H1 (cell line): Measurements from ENCODE around the gene CPE. TPM values are rescaled to one million over a fixed set of nuclear protein-coding genes. Genes with fewer than 3 reads are reported as not detected.

Source experiments
- CTCF ChIA-PET: fragments of 300-600 bp; sonication (Branson Sonifier 250); formaldehyde crosslinking; loops from one replicate; lab custom pipeline; 2021; ENCODE audit not compliant: partially characterized antibody; lab: Charles Lee
- POLR2A ChIA-PET: fragments of 300-600 bp; sonication (Branson Sonifier 250); formaldehyde crosslinking; loops from one replicate; lab custom pipeline; 2021; ENCODE audit warnings: inconsistent platforms; ENCODE audit not compliant: partially characterized antibody; lab: Charles Lee
- DNase-seq, 2 experiments: peaks; one replicate each; pipeline versions ENCODE4 v3.0.0 to v3.0.0-alpha.2; 2010 to 2022; ENCODE audit warnings: low spot score in 2 of 2, low read depth in 1 of 2, mixed read lengths in 1 of 2
- FAIRE-seq: peaks from 2 replicates; lab custom pipeline; 2011; peaks lifted over from hg19 to GRCh38; lab: Jason Lieb, UNC
- H2AFZ ChIP-seq: 2 replicates; pipeline ENCODE4 v1.8.1; 2012; ENCODE audit warnings: low read length, inconsistent platforms
- H2AK5ac ChIP-seq: 2 replicates; pipeline ENCODE4 v1.6.1; 2013; ENCODE audit warnings: low read depth, low read length
- H2BK120ac ChIP-seq: replicated peaks from 2 replicates; pipeline ENCODE3; 2013; ENCODE audit warnings: low read depth, low read length, inconsistent platforms
- H2BK12ac ChIP-seq: 2 replicates; pipeline ENCODE4 v1.6.1; 2013; ENCODE audit warnings: low read depth, low read length
- H2BK15ac ChIP-seq: 2 replicates; pipeline ENCODE4 v1.6.1; 2013; ENCODE audit warnings: low read length
- H2BK20ac ChIP-seq: 2 replicates; pipeline ENCODE4 v1.6.1; 2013; ENCODE audit warnings: low read length
- H2BK5ac ChIP-seq: 2 replicates; pipeline ENCODE4 v1.6.1; 2013; ENCODE audit warnings: low read depth, low read length
- H3K14ac ChIP-seq: 2 replicates; pipeline ENCODE4 v1.6.1; 2013; ENCODE audit warnings: inconsistent platforms; ENCODE audit not compliant: insufficient read length
- H3K18ac ChIP-seq: 2 replicates; pipeline ENCODE4 v1.6.1; 2013; ENCODE audit warnings: low read length; ENCODE audit errors: extremely low read depth
- H3K23ac ChIP-seq: 2 replicates; pipeline ENCODE4 v1.6.1; 2013; ENCODE audit warnings: inconsistent platforms; ENCODE audit not compliant: insufficient read length
- H3K23me2 ChIP-seq: 2 replicates; pipeline ENCODE4 v1.6.1; 2013; ENCODE audit warnings: low read depth, low read length
- H3K27ac ChIP-seq: 2 replicates; pipeline ENCODE4 v1.6.1; 2011; ENCODE audit warnings: low read depth, low read length, inconsistent platforms
- H3K27me3 ChIP-seq, 4 experiments: replicated peaks in 1 of 4; 1 replicate in 1 of 4; 2 replicates in 3 of 4; pipeline versions ENCODE4 v1.6.1 to v1.8.1; 2011 to 2013; ENCODE audit warnings: low read length in 3 of 4, mild to moderate bottlenecking in 3 of 4, inconsistent platforms in 2 of 4, mixed read lengths in 2 of 4, moderate library complexity in 1 of 4; ENCODE audit not compliant: control insufficient read depth in 3 of 4, insufficient read depth in 3 of 4; ENCODE audit errors: extremely low read depth in 1 of 4
- H3K36me3 ChIP-seq, 4 experiments: 2 replicates each; pipeline versions ENCODE4 v1.6.1 to v1.8.1; 2011 to 2013; ENCODE audit warnings: mild to moderate bottlenecking in 4 of 4, low read length in 3 of 4, moderate library complexity in 2 of 4, control low read depth in 1 of 4, inconsistent platforms in 1 of 4; ENCODE audit not compliant: insufficient read depth in 4 of 4, control insufficient read depth in 2 of 4
- H3K4ac ChIP-seq: replicated peaks from 2 replicates; pipeline ENCODE3; 2013; ENCODE audit warnings: low read length, low read depth, mixed read lengths, inconsistent platforms; ENCODE audit not compliant: insufficient read length
- H3K4me1 ChIP-seq, 4 experiments: replicated peaks in 1 of 4; 1 replicate in 1 of 4; 2 replicates in 3 of 4; pipeline versions ENCODE4 v1.6.1 to v1.8.1; 2011 to 2013; ENCODE audit warnings: low read length in 3 of 4, inconsistent platforms in 2 of 4, mixed read lengths in 1 of 4; ENCODE audit not compliant: insufficient read depth in 4 of 4, control insufficient read depth in 3 of 4
- H3K4me2 ChIP-seq, 2 experiments: 2 replicates each; pipeline versions ENCODE4 v1.6.1 to v1.8.1; 2011 to 2013; ENCODE audit warnings: low read depth in 2 of 2, low read length in 2 of 2, control low read depth in 1 of 2, inconsistent platforms in 1 of 2, mild to moderate bottlenecking in 1 of 2; ENCODE audit not compliant: insufficient read depth in 1 of 2
- H3K4me3 ChIP-seq, 4 experiments: fragments of 200-600, 300-600 bp in 1 of 4; sonication (generic), shearing (Covaris generic), sonication (Bioruptor Twin) in 1 of 4; 2 replicates each; pipeline versions ENCODE4 v1.5.1 to v1.8.1; 2011 to 2016; ENCODE audit warnings: low read length in 4 of 4, low read depth in 3 of 4, control low read depth in 2 of 4, inconsistent platforms in 2 of 4, mild to moderate bottlenecking in 2 of 4, mixed read lengths in 1 of 4, moderate library complexity in 1 of 4; ENCODE audit not compliant: insufficient read depth in 2 of 4; ENCODE audit errors: extremely low read depth in 1 of 4
- H3K56ac ChIP-seq: replicated peaks from 2 replicates; pipeline ENCODE3; 2013; ENCODE audit warnings: low read depth, mild to moderate bottlenecking, mixed read lengths, low read length, inconsistent platforms; ENCODE audit not compliant: insufficient read length
- H3K79me1 ChIP-seq: 2 replicates; pipeline ENCODE4 v1.6.1; 2013; ENCODE audit warnings: low read depth, low read length, control low read depth
- H3K79me2 ChIP-seq, 2 experiments: 2 replicates each; pipeline versions ENCODE4 v1.6.1 to v1.8.1; 2012 to 2013; ENCODE audit warnings: low read length in 2 of 2, mild to moderate bottlenecking in 2 of 2, inconsistent platforms in 1 of 2; ENCODE audit not compliant: insufficient read depth in 2 of 2, control insufficient read depth in 1 of 2
- H3K9ac ChIP-seq, 4 experiments: replicated peaks in 1 of 4; 1 replicate in 1 of 4; 2 replicates in 3 of 4; pipeline versions ENCODE4 v1.6.1 to v1.8.1; 2011 to 2013; ENCODE audit warnings: low read depth in 3 of 4, low read length in 3 of 4, control low read depth in 2 of 4, mild to moderate bottlenecking in 2 of 4, moderate library complexity in 2 of 4, inconsistent platforms in 1 of 4; ENCODE audit errors: extremely low read depth in 1 of 4
- H3K9me3 ChIP-seq, 2 experiments: 2 replicates each; pipeline versions ENCODE4 v1.6.1 to v1.8.1; 2012 to 2013; ENCODE audit warnings: mild to moderate bottlenecking in 2 of 2, moderate library complexity in 2 of 2, control low read depth in 1 of 2, inconsistent platforms in 1 of 2, low read depth in 1 of 2, low read length in 1 of 2, mixed read lengths in 1 of 2; ENCODE audit not compliant: insufficient read depth in 2 of 2
- H4K20me1 ChIP-seq, 2 experiments: replicated peaks in 1 of 2; 2 replicates each; pipeline versions ENCODE3 to v1.8.1; 2011 to 2013; ENCODE audit warnings: inconsistent platforms in 2 of 2, low read length in 2 of 2, mild to moderate bottlenecking in 1 of 2; ENCODE audit not compliant: insufficient read depth in 2 of 2, control insufficient read depth in 1 of 2
- H4K5ac ChIP-seq: 2 replicates; pipeline ENCODE4 v1.6.1; 2013; ENCODE audit warnings: low read length, low read depth, mixed read lengths, inconsistent platforms; ENCODE audit not compliant: insufficient read length
- H4K8ac ChIP-seq: 2 replicates; pipeline ENCODE4 v1.8.0; 2013; ENCODE audit warnings: mild to moderate bottlenecking, moderate library complexity, low read length, inconsistent platforms; ENCODE audit not compliant: insufficient read depth; ENCODE audit errors: extremely low read depth
- H4K91ac ChIP-seq: replicated peaks from 2 replicates; pipeline ENCODE3; 2013; ENCODE audit warnings: low read length, mixed read lengths, inconsistent platforms; ENCODE audit not compliant: insufficient read length
- ATF2 ChIP-seq: IDR thresholded peaks from 2 replicates; pipeline ENCODE4 v1.6.1; 2012; ENCODE audit warnings: low read length, inconsistent platforms
- BRCA1 ChIP-seq: IDR thresholded peaks from 2 replicates; pipeline ENCODE4 v1.6.1; 2012; ENCODE audit warnings: low read depth, low read length, improper control_type of control experiment
- CEBPB ChIP-seq: IDR thresholded peaks from 2 replicates; pipeline ENCODE4 v1.6.1; 2012; ENCODE audit warnings: low read depth, low read length
- CTBP2 ChIP-seq: IDR thresholded peaks from 2 replicates; pipeline ENCODE4 v1.7.0; 2011; ENCODE audit warnings: borderline replicate concordance, mild to moderate bottlenecking, moderate library complexity, mixed read lengths, low read length; ENCODE audit not compliant: insufficient read depth, insufficient read length
- EZH2 ChIP-seq: fragments of 200-600 bp; sonication (generic); IDR thresholded peaks from 2 replicates; pipeline ENCODE4 v1.7.1; 2012; ENCODE audit warnings: low read depth, mild to moderate bottlenecking, moderate library complexity, low read length, inconsistent platforms; ENCODE audit not compliant: severe bottlenecking
- NANOG ChIP-seq: IDR thresholded peaks from 2 replicates; pipeline ENCODE4 v1.6.1; 2011; ENCODE audit warnings: low read length, low read depth, mild to moderate bottlenecking, inconsistent platforms; ENCODE audit not compliant: insufficient read depth, poor library complexity, severe bottlenecking
- RBBP5 ChIP-seq: IDR thresholded peaks from 2 replicates; pipeline ENCODE4 v1.7.1; 2012; ENCODE audit warnings: low read depth, mild to moderate bottlenecking, inconsistent platforms, low read length, moderate library complexity, borderline replicate concordance
- SAP30 ChIP-seq: fragments of 300-600 bp; sonication (generic); IDR thresholded peaks from 2 replicates; pipeline ENCODE4 v1.7.1; 2012; ENCODE audit warnings: low read length, moderate library complexity, mild to moderate bottlenecking, inconsistent platforms; ENCODE audit not compliant: insufficient read depth, insufficient replicate concordance
- SIX5 ChIP-seq: IDR thresholded peaks from 2 replicates; pipeline ENCODE4 v1.6.1; 2011; ENCODE audit warnings: mild to moderate bottlenecking, low read depth, low read length
- TBP ChIP-seq: IDR thresholded peaks from 2 replicates; pipeline ENCODE4 v1.6.1; 2011; ENCODE audit warnings: low read depth, low read length, improper control_type of control experiment
- TCF12 ChIP-seq: IDR thresholded peaks from 2 replicates; pipeline ENCODE4 v1.6.1; 2011; ENCODE audit warnings: low read depth, mild to moderate bottlenecking, low read length
- YY1 ChIP-seq: IDR thresholded peaks from 2 replicates; pipeline ENCODE4 v1.6.1; 2011; ENCODE audit warnings: low read depth, mild to moderate bottlenecking, low read length
- WGBS, 2 experiments: shearing (Covaris generic) in 1 of 2; methylation state at CpG; one replicate each; pipeline versions ENCODE4 v1.1.6 to v1.1.7; 2013 to 2015; ENCODE audit warnings: low lambda C conversion rate in 2 of 2, mixed read lengths in 2 of 2, inconsistent platforms in 1 of 2, low coverage in 1 of 2, missing lambda C conversion rate in 1 of 2; ENCODE audit not compliant: insufficient replicate concordance in 2 of 2, insufficient coverage in 1 of 2, insufficient read length in 1 of 2; ENCODE audit errors: extremely low coverage in 1 of 2, missing lambda C conversion rate in 1 of 2; 5-methylcytosine and 5-hydroxymethylcytosine counted together
- polyA plus RNA-seq, 7 experiments: library from polyadenylated mRNA; depleted of rRNA in 3 of 7; stranded (reverse) in 5 of 7; unstranded in 2 of 7; fragments of >200 nt in 5 of 7; fragments of 200-250 nt in 2 of 7; gene quantifications; 1 replicate in 5 of 7; 2 replicates in 1 of 7; 4 replicates in 1 of 7; pipeline versions ENCODE4 v1.2.1 to v1.2.3, GENCODE V29; 2011 to 2013; ENCODE audit warnings: missing spikeins in 2 of 7, mixed read lengths in 2 of 7
- total RNA-seq: library from RNA; stranded (reverse); fragmentation: NEBNext Ultra II Directional; extraction: Animal tissue kit (Norgen Biotek cat#: 25700); gene quantifications from 2 replicates; pipeline ENCODE4 v1.2.1, GENCODE V29; 2021

The CPE gene
- total and polyA plus RNA-seq, 2 of the 8 experiments (the other 6 are each of a cell fraction or from before 2014, with no cell fraction given), result 9.4 to 10.2 TPM

- no peak overlapping the region for H2BK12ac ChIP-seq
- no peak overlapping the region for H3K4me2 ChIP-seq
- ChIA-PET POLR2A (no interaction called here), CTCF (no interaction called here)
- no peak overlapping the region for H2BK5ac ChIP-seq
- no peaks in the 10 kb centered on the region for H3K9me3 ChIP-seq
- H4K91ac ChIP-seq, result no peak overlapping the region
- H2BK15ac ChIP-seq, result no peak overlapping the region
- H2BK20ac ChIP-seq, result no peak overlapping the region
- no peak overlapping the region for H4K8ac ChIP-seq
- H3K4ac ChIP-seq, result no peak overlapping the region
- no peak overlapping the region for H2BK120ac ChIP-seq
- no peak overlapping the region for H3K4me3 ChIP-seq
- H3K23me2 ChIP-seq, result no peaks in the 10 kb centered on the region
- no peaks in the 10 kb centered on the region for H3K36me3 ChIP-seq
- H3K4me1 ChIP-seq, result no peaks in the 10 kb centered on the region
- H3K9ac ChIP-seq, result no peak overlapping the region
- no peaks in the 10 kb centered on the region for H3K79me1 ChIP-seq
- no peak for FAIRE-seq
- H4K20me1 ChIP-seq, result no peaks in the 10 kb centered on the region
- no peak overlapping the region for H4K5ac ChIP-seq
- no peak for DNase-seq
- H3K79me2 ChIP-seq, result no peaks in the 10 kb centered on the region
- no peak overlapping the region for H2AK5ac ChIP-seq
- 77% methylated on average over 1 of the region's 1 CpG; no CpG with 5 or more reads in 1 of the 2 experiments for WGBS, 2 experiments
- no peak overlapping the region for H3K14ac ChIP-seq
- no peak overlapping the region for H3K18ac ChIP-seq
- no peak overlapping the region for H3K56ac ChIP-seq
- H3K23ac ChIP-seq, result no peak overlapping the region
- H2AFZ ChIP-seq, result no peak overlapping the region
- no peaks in the 10 kb centered on the region for H3K27me3 ChIP-seq
- no peak overlapping the region for H3K27ac ChIP-seq
- TF ChIP-seq RBBP5 (no peak), SAP30 (no peak), ATF2 (no peak), BRCA1 (no peak), CTBP2 (no peak), TCF12 (no peak), EZH2 (no peak), YY1 (no peak), NANOG (no peak), SIX5 (no peak), CEBPB (no peak), TBP (no peak)
Measured at GRCh38 chr4:165522050-165522449, 143.2 kb downstream of the CPE start.
